IPS DF 19.7 (cell line): ENCODE measurements around the gene STRBP.
"Not testable (repeated sequence)": the region's sequence is repeated elsewhere in the genome, so short reads cannot be mapped to it uniquely, and the experiment has no call there.

Experiments used
- DNase-seq: peaks from one replicate; pipeline ENCODE4 v3.0.0-alpha.2; 2013; ENCODE audit warnings: low read depth, low spot score

The STRBP gene

DNA sequence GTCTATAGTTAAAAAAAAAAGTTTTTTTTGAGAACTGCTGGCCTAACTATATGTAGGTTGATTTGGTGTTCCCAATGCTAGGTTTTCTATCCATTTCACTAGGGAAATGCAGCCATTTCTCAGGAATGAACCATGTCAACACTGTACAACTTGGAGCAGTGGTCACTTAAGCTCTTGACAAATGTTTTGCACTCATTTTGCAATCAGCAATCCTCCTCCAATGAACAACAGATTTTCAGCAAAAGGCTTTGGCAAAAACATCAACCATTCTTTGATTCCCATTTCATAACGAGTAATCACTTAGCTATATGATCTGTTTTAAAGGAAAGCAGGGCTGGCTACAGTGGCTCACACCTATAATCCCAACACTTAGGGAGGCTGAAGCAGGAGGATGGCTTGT, 17.9 kb downstream of the STRBP start:
- no peak for DNase-seq

DNA sequence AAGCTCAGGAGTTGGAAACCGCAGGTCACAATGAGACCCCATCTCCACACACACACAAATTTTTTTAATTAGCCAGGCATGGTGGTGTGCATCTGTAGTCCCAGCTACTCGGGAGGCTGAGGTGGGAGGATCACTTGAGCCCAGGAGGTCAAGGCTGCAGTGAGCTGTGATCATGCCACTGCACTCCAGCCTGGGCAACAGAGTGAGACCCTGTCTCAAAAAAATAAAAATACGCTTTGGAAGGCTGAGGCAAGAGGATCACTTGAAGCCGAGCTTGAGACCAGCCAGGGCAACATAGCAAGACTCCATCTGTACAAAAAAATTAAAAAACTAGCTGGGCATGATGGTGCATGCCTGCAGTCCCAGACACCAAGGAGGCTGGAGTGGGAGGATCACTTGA, 19.2 kb downstream of the STRBP start:
- DNase-seq, result not testable (repeated sequence)

DNA sequence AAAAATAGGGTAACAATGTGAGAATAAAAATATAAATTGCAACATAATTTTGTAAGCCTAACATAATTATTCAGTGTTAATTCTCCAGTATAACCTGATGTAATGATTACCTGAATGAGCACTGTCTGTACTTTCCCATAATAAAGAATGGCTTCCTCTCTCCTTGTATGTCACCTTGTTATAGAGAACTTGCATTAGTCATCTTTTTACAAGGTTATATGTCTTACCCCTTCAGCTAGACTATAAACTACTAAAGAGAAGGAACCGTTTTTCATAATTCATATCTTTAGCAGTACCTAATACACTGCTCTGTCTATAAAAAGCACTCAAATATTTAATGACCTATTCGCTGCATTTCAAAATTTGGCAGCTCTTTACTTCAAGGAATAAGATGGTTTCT, 19.8 kb downstream of the STRBP start:
- DNase-seq, result no peak

DNA sequence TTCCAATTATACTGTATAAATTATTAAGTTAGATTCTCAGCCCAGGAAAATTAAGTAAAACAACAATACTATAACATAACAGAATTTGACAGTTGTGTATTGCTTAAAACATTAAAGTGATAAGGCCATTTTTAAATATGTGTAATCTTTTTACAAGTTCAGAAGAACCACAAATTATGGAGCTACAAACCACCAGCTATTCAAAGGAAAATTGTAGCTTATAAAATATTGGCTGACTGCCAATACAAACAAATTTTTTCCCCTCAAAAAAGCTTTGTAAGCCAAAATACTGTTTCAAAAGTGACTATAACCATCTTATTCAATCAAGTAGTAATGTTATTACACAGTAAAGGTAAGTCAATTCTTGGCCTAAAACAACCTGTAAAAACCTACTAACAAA, 21.9 kb downstream of the STRBP start:
- DNase-seq, result no peak

DNA sequence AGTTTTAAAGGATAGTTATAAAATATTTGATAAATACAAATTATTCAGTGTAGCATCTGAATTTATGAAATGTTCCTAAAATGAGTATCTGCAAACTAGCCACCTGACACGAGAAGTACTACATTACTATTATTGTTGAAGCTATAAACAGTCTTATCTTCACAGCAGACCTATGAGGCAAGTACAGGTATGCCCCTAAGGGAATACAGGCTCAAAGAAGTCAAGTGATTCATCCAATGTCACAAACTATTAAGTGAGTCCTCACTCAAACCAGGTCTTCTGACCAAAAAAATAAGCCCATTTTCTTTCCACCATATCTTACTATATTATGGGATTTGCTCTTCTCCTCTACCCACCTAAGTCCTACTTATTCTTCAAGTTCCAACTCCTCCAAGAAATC, 28.7 kb downstream of the STRBP start:
- DNase-seq, result no peak

DNA sequence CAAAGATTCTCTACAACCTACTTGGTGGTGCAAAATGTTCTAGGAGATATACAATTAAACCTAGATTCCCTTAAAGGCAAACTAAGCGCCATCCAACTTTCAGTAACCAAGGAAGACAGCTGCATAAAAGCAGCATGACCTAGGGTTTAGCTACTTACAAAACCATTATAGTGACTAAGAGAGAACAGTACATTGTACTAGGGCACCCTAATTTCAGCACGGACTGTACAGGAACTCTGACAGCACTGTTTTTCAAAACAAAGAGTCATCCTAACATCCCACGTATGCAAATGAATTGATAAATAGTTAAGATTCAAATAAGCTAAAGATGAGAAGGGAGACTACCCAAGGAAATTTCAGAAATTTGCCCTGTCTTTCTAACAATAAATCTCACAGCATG, 30.0 kb downstream of the STRBP start:
- no peak for DNase-seq

DNA sequence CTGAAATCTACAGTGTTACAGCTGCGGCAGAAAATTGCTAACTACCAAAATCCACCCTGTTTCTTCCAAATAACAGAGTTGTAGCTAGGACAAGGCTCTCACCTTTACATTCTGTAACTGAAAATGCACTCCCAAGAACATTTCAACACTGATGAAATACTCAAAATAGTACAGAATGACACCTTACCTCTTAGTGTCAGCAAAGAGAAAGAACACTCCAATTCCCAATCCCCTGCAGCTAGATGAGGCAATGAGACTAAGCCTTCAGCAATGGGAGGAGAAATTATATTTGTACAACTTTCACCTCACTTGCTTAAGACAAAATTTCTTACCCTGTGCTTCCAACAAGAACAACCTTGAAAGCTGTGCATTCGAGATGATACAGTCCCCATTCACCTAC, 31.2 kb downstream of the STRBP start:
- no peak for DNase-seq

DNA sequence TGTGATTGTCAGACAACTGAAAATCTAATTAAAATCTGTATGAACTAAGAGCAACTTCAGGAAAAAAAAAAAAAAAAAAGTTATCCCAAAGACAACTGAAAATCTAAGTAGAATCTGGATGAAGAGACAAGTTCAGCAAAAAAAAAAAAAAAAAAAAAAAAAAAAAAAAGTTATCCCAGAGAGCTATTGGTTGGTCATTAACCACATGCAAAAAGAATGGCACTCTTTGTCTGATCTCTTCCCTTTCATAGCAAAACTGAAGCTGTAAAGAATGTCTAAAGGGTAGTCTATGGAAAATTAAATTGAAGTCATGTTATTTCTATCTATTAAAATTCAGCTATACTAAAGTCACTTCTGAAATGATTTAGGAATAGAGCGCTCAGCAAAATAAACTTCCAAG, 32.9 kb downstream of the STRBP start:
- no peak for DNase-seq

DNA sequence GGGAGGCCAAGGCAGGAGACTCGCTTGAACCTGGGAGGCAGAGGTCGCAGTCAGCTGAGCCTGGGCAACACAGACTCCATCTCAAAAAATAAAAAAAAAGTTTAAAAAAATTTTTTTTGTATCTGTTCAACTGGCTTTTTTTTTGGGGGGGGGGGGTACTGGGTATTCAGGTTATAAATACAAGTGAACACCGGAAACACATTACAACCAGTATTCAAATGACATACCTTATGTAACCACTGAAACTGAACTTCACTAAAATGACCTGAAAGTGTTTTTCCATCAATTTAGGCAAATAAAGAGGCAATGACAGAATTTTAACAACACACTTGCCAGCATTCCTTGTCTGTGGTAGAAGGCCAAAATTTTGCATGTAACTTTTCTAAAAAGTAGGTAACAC, 33.5 kb downstream of the STRBP start:
- DNase-seq, result no peak

DNA sequence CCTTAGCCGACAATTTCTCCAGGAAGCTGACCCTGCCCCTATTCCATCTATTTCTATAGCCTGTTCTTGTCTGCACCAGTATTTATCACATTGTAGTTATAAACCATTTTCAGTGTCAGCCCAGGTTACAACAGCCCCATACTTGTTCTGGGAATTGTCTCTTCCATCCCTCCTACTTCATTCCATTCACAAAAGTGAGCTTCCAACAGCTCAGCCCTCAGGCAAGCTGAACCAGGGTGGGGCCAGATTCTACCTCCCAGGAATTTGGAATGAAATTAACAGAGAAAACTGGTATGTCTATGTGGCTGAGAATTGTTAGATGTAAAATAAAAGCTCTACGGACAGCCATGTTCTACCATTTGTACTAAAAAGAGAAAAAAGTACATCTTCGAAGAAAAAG, 36.1 kb downstream of the STRBP start:
- no peak for DNase-seq

DNA sequence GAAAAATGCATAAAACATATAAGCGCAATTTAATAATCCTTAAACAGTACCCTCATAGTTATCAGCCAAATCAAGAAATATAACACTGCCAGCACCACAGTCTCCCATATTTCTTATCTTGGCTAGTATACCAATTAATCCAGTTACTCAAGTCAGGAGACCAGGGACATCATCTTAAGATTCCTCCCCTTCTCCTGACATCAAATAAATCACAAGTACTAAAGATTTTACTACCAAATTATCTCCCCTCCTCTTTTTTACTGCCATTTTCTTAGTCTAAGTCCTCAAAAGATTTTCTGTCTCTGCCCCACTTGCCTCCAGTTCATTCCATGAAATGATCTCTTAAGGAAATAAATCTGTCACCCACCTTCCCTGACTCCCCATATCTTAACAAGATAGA, 37.0 kb downstream of the STRBP start:
- DNase-seq, result no peak

DNA sequence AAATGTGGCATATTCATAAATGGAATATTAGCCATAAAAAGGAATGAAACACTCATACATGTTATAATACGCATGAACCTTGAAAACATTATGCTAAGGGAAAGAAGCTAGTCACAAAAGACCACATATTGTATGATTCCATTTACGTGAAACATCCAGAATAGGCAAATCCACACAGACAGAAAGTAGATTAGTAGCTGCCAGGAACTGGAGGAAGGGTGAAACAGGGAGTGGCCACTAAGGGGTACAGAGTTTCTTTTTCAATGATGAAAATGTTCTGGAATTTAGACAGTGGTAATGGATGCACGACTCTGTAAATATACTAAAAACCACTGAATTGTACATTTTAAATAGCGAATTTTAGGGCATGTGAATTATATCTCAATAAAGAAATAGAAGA, 39.4 kb downstream of the STRBP start:
- DNase-seq, result no peak

DNA sequence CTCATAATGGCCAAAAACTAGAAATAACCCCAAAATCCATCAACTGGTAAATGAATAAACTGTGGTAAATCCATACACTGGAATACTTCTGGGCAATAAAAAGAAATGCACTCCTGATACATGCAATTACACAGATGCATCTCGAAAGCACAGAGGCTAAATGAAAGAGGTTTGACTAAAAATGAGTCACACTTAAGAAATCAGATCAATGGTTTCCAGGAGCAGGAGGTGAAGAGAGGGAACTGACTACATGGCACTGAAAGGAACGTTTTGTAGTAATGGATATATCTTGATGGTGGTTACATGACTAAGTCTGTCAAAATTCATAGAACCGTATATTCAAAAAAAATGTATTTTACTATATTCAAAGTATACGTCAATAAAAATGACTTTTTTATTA, 42.4 kb downstream of the STRBP start:
- DNase-seq, result no peak

DNA sequence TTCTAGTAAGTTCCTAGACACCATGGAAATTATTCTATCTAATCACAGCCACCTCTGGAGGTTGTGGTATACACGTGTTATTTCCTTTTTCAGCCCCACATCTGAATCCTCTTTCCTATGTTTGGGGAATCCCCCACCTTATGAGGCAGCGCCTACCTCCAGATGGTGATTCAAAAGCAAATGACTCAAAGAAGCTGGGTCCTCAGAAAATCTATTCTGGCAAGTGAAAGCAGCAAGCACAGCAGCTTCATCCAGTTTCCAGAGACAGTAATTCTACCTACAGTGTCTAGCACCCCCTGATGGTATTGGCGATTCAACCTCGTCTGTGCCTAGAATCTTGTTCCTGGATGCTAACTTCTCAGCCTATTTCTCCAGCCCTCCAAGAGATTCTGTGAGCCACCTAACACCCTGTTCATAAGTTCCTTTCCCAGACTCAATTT, 43.0 kb downstream of the STRBP start:
- DNase-seq, result peak; percentile 56

DNA sequence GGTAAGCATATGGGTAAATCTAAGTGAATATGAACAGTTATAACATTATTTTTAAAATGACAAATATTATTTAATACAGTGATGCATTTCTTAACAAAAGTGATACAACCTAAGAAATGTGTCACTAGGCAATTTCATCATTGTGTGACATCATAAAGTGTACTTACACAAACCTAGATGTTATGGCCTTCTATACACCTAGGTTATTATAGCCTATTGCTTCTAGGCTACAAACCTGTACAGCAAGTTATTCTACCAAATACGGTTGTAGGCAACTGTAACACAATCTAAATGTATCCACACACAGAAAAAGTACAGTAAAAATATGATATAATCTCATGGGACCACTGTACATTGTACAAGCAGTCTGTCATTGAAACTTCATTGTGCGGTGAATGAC, 48.3 kb downstream of the STRBP start:
- no peak for DNase-seq

DNA sequence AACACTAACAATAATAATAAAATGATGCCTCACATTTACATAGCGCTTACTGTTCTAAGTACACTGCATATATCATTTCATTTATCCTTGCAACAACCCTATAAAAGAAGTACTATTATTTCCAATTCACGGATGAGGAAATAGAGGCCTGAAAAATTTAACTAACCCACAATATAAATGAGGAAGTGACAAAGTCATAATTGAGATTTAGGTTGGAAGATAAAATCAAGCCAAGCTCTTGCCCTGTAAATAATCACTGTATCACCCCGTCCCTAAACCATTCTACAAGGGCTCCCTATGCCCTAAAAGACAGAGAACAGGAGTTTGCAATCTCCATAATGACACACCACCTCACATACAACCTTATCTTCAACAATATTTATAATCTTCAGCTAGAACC, 49.6 kb downstream of the STRBP start:
- no peak for DNase-seq

DNA sequence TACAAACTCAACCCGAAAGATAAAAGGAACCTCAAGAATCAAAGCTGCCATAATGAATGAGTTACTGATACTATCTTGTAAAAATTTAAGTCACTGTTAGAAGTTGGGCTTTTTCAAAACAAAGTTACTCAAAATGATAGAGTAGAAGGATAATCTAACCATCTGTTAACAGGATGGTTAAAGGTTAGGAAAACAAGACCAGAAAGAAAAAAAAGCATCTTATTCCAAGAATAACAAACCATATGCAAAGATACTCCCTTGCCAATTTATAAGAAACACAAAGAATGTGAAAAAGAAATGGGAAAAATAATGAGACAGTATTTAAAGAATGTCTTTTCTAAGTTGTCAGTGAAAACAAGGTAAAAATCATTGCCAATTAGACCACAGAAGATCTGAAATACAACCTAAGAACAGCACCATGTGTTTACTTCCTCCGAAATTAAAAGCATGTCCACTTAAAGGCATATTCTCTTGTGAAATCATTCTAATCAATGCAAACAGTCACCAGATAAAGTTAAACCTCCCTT, 51.2 kb downstream of the STRBP start:
- no peak for DNase-seq

DNA sequence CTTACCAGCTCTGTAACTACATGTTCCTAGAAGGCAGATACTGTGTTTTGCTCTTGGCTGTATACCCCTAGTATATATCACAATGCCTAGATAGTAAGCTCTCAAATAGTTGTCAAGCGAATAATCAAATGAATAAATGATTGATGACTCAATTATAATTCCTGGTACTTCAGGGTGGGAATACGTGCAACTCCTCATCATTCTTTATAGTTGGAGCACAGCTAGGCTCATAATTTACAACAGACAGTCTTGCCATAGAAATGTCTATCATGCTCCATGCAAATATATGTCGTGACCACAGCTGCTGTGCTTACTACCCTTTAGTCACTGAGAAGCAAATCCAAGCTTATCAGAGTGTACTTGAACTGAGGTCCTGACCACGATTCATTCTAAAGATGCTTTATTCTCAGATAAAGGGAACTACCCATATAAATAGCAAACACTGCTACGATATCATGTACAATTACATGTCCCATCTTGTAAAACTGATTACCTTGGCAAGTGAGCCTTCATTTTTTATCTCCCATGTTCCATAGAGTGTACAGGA, 52.1 kb downstream of the STRBP start:
- no peak for DNase-seq

DNA sequence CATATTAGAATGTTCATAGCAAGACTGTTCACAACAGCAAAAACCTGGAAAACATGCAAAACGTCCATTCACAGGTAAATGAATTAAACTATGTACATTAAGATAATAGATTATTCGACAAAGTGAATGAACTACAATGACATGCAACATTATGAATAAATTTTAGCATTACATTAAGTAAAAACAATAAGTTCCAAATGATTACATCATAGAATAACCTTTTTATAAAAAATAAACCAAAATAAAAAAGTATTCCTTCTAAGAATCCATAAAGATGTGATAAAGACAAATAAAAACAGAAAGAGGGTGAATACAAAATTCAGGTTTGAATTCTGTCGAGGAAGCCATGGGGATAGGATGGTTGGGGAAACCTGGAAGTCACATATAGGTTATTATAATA, 57.3 kb downstream of the STRBP start:
- DNase-seq, result no peak

DNA sequence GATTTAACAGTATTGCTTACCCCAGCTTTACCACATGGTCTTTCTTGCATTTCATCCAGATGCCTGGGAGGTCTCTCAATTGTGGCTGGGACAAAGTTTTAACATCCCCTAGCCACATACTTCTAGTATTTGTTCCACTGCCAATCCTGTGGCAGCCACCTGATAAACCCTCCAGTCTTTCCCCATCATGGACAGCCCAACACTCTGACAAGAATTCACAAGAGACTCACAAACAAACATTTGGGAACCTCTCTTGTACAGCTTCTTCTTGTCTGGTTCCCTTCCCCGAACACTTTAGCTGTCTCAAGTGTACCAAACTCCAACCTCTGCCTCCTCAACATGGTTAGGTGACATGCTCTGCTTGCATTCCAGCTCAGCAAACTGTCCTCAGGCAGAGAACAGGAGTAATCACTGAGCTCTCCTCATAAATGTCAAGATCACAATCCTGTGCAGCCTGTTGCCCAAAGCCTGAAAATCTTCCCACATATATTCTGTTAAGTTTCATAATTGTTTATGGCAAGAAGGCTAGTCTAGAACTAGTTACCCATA, 59.7 kb downstream of the STRBP start:
- no peak for DNase-seq

DNA sequence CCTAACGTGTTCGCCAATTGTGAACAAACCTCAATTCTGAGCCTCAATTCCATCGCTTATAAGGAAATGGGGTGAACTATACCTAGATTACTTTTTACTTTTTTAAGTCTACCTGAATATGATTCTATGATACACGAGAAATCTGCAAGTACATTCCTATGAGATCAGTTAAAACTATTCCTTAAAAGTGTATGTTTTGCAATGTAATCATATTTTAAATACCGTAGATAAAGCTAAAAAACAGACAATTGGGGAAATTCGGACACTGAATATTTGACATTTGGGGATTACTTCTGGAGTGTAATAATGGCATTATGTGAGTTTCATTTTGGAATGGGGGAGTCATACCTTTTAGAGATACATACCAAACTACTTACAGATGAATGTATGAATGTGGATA, 62.3 kb downstream of the STRBP start:
- no peak for DNase-seq

DNA sequence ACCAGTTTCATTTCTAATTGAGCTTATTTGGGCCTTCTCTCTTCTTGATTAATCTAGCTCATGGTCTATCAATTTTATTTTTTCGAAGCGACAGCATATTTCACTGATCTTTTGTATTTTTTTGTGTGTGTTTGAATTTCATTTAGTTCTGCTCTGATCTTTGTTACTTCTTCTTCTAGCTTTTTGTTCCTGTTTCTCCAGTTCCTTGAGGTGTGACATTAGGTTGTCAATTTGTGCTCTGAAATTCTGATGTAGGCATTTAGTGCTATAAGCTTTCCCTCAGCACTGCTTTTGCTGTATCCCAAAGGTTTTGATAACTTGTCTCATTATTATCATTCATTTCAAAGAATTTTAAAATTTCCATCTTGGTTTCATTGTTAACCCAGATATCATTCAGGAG, 67.3 kb downstream of the STRBP start:
- no peak for DNase-seq

DNA sequence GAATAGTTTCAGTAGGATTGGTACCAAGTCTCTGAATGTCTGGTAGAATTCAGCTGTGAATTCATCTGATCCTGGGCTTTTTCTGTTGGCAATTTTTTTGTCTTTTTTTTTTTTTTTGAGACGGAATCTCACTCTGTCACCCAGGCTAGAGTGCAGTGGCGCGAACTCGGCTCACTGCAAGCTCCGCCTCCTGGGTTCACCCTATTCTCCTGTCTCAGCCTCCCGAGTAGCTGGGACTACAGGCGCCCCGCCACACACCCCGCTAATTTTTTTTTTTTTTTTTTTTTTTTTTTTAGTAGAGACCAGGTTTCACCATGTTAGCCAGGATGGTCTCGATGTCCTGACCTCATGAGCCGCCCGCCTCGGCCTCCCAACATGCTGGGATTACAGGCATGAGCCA, 67.9 kb downstream of the STRBP start:
- not testable (repeated sequence) for DNase-seq

DNA sequence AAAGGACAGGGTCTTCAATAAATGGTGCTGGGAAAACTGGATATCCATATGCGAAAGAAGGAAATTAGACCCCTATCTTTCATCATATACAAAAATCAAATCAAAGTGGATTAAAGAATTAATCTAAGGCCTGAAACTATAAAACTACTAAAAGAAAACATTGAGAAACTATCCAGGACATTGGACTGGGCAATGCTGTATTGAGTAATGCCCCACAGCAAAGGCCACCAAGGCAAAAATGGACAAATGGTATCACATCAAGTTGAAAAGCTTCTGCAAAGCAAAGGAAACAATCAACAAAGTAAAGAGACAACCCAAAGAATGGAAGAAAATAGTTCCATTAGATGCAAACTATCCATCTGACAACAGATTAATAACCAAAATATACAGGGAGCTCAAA, 72.3 kb downstream of the STRBP start:
- DNase-seq, result no peak
